H1 (cell line): ENCODE measurements around the gene DCAF15. TPM values are rescaled to one million over a fixed set of nuclear protein-coding genes. Genes with fewer than 3 reads are reported as not detected.

Source experiments
- EGR1 ChIP-seq: IDR thresholded peaks from 2 replicates; pipeline ENCODE4 v1.6.1; 2011; ENCODE audit warnings: low read depth, low read length, borderline replicate concordance
- NRF1 ChIP-seq: IDR thresholded peaks from 2 replicates; pipeline ENCODE4 v1.6.1; 2011; ENCODE audit warnings: mild to moderate bottlenecking, low read depth, low read length, improper control_type of control experiment
- SIN3A ChIP-seq, 2 experiments: IDR thresholded peaks in 1 of 2; conservative IDR thresholded peaks in 1 of 2; 2 replicates each; pipeline ENCODE4 v1.6.1; 2011 to 2012; ENCODE audit warnings: low read length in 2 of 2, improper control_type of control experiment in 1 of 2, low read depth in 1 of 2, mild to moderate bottlenecking in 1 of 2
- SIRT6 ChIP-seq: IDR thresholded peaks from one replicate; pipeline ENCODE4 v1.7.1; 2012; ENCODE audit warnings: low read length, inconsistent platforms
- SUZ12 ChIP-seq: fragments of 200-600 bp; sonication (generic); IDR thresholded peaks from 2 replicates; pipeline ENCODE4 v1.6.1; 2012; ENCODE audit warnings: mild to moderate bottlenecking, inconsistent platforms, low read length, moderate library complexity, mixed read lengths
- polyA plus RNA-seq, 7 experiments: library from polyadenylated mRNA; depleted of rRNA in 3 of 7; stranded (reverse) in 5 of 7; unstranded in 2 of 7; fragments of >200 nt in 5 of 7; fragments of 200-250 nt in 2 of 7; gene quantifications; 1 replicate in 5 of 7; 2 replicates in 1 of 7; 4 replicates in 1 of 7; pipeline versions ENCODE4 v1.2.1 to v1.2.3, GENCODE V29; 2011 to 2013; ENCODE audit warnings: missing spikeins in 2 of 7, mixed read lengths in 2 of 7
- total RNA-seq: library from RNA; stranded (reverse); fragmentation: NEBNext Ultra II Directional; extraction: Animal tissue kit (Norgen Biotek cat#: 25700); gene quantifications from 2 replicates; pipeline ENCODE4 v1.2.1, GENCODE V29; 2021
- TF ChIP-seq, protein P1 (sequence below): IDR thresholded peaks from 2 replicates; pipeline ENCODE4 v1.6.1; 2012; ENCODE audit warnings: low read length, inconsistent platforms

Gene DCAF15
- total and polyA plus RNA-seq, 2 of the 8 experiments (the other 6 are each of a cell fraction or from before 2014, with no cell fraction given): 68.7 to 80.8 TPM

DNA sequence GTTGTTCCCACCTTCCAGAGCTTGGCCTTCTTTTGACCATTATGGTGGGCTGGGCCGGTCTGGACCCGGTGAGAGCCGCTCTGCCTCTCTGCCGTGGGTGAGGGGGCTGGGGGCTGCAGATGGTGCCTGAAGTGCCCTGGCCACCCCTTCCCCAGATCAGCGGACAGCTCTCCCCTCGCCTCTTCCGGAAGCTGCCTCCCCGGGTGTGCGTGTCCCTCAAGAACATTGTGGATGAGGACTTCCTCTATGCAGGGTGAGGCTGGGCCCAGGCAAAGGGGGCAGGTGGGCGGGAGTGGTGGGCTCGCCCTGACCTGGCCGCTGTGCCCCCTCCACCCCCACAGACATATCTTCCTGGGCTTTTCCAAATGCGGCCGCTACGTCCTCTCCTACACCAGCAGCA lies 1.9 kb downstream of the DCAF15 start (continued):
- TF ChIP-seq EGR1: no peak
- no peak for TF ChIP-seq NRF1
- TF ChIP-seq, protein P1, sequence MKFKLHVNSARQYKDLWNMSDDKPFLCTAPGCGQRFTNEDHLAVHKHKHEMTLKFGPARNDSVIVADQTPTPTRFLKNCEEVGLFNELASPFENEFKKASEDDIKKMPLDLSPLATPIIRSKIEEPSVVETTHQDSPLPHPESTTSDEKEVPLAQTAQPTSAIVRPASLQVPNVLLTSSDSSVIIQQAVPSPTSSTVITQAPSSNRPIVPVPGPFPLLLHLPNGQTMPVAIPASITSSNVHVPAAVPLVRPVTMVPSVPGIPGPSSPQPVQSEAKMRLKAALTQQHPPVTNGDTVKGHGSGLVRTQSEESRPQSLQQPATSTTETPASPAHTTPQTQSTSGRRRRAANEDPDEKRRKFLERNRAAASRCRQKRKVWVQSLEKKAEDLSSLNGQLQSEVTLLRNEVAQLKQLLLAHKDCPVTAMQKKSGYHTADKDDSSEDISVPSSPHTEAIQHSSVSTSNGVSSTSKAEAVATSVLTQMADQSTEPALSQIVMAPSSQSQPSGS: no peak
- no peak for TF ChIP-seq SIRT6
- TF ChIP-seq SIN3A (conservative IDR thresholded peaks at IDR 0.05 in 1 of 2, IDR thresholded peaks at IDR 0.05 in 1 of 2; ENCODE audit: low read depth in 1 of 2, low read length in 2 of 2): no peak
- no peak for TF ChIP-seq SUZ12
- TF ChIP-seq, all 59 proteins: peak for 0
